Hepatocyte (in vitro differentiated cells): ENCODE data around the gene CCM2. TPM values are rescaled to one million over a fixed set of nuclear protein-coding genes. Genes with fewer than 3 reads are reported as not detected.

ENCODE experiments used
- DNase-seq: peaks from one replicate; pipeline ENCODE4 v3.0.0-alpha.2; 2016; ENCODE audit warnings: low spot score
- H2AFZ ChIP-seq: fragments of 200-600 bp; sonication (generic); 2 replicates; pipeline ENCODE4 v1.6.0; 2016; ENCODE audit warnings: antibody characterized with exemption, mild to moderate bottlenecking
- H3K27ac ChIP-seq: fragments of 200-600 bp; sonication (generic); 2 replicates; pipeline ENCODE4 v1.5.1; 2016; ENCODE audit warnings: mild to moderate bottlenecking
- H3K27me3 ChIP-seq: fragments of 200-600 bp; sonication (generic); 2 replicates; pipeline ENCODE4 v1.6.1; 2016
- H3K36me3 ChIP-seq: fragments of 200-600 bp; sonication (generic); replicated peaks from 2 replicates; pipeline ENCODE4 v1.5.1; 2016; ENCODE audit warnings: low read depth; ENCODE audit not compliant: insufficient read depth
- H3K4me1 ChIP-seq: fragments of 200-600 bp; sonication (generic); 2 replicates; pipeline ENCODE4 v1.5.1; 2016; ENCODE audit warnings: mild to moderate bottlenecking, moderate library complexity; ENCODE audit not compliant: insufficient read depth
- H3K4me2 ChIP-seq: fragments of 200-600 bp; sonication (generic); 2 replicates; pipeline ENCODE4 v1.6.0; 2016
- H3K4me3 ChIP-seq: fragments of 200-600 bp; sonication (generic); 2 replicates; pipeline ENCODE4 v1.5.1; 2016; ENCODE audit warnings: mild to moderate bottlenecking
- H3K79me2 ChIP-seq: fragments of 200-600 bp; sonication (generic); 2 replicates; pipeline ENCODE4 v1.6.0; 2017; ENCODE audit warnings: mild to moderate bottlenecking
- H3K9me2 ChIP-seq: fragments of 200-600 bp; sonication (generic); replicated peaks from 2 replicates; pipeline ENCODE4 v1.6.0; 2017; ENCODE audit warnings: mild to moderate bottlenecking; ENCODE audit not compliant: insufficient read depth
- H3K9me3 ChIP-seq: fragments of 200-600 bp; sonication (generic); 2 replicates; pipeline ENCODE4 v1.5.1; 2016; ENCODE audit warnings: low read depth, mild to moderate bottlenecking
- H4K20me1 ChIP-seq: fragments of 200-600 bp; sonication (generic); 2 replicates; pipeline ENCODE4 v1.6.0; 2016; ENCODE audit warnings: mild to moderate bottlenecking; ENCODE audit not compliant: insufficient read depth, poor library complexity, severe bottlenecking
- EZH2 ChIP-seq: fragments of 200-600 bp; sonication (generic); IDR thresholded peaks from 2 replicates; pipeline ENCODE4 v1.6.1; 2016; ENCODE audit warnings: antibody characterized with exemption, mild to moderate bottlenecking, borderline replicate concordance
- EZH2phosphoT487 ChIP-seq: fragments of 200-600 bp; sonication (generic); IDR thresholded peaks from one replicate; pipeline ENCODE4 v1.6.1; 2018; ENCODE audit warnings: antibody characterized with exemption, mild to moderate bottlenecking, low read depth, moderate library complexity; ENCODE audit not compliant: unreplicated experiment, severe bottlenecking
- whole genome bisulfite sequencing: methylation state at CpG from one replicate; pipeline ENCODE4 v1.1.6; 2016; ENCODE audit warnings: low lambda C conversion rate; ENCODE audit errors: missing lambda C conversion rate; 5-methylcytosine and 5-hydroxymethylcytosine counted together
- polyA plus RNA-seq: library from polyadenylated mRNA; unstranded; fragments of >200 nt; fragmentation: Nextera tagmentation; extraction: Ambion mirVana; gene quantifications from 2 replicates; pipeline ENCODE4 v1.2.1, GENCODE V29; 2016
- total RNA-seq: library from RNA; depleted of rRNA; stranded (reverse); fragments of >200 nt; gene quantifications from 2 replicates; pipeline ENCODE4 v1.2.3, GENCODE V29; 2014
- TF ChIP-seq, protein P1 (sequence below): fragments of 200-600 bp; sonication (generic); IDR thresholded peaks from 2 replicates; pipeline ENCODE4 v1.5.1; 2016; ENCODE audit warnings: antibody characterized with exemption, mild to moderate bottlenecking; ENCODE audit not compliant: poor library complexity

CCM2 gene
- total and polyA plus RNA-seq, 2 experiments from 2014 or later: 32.2 to 57.1 TPM

DNA sequence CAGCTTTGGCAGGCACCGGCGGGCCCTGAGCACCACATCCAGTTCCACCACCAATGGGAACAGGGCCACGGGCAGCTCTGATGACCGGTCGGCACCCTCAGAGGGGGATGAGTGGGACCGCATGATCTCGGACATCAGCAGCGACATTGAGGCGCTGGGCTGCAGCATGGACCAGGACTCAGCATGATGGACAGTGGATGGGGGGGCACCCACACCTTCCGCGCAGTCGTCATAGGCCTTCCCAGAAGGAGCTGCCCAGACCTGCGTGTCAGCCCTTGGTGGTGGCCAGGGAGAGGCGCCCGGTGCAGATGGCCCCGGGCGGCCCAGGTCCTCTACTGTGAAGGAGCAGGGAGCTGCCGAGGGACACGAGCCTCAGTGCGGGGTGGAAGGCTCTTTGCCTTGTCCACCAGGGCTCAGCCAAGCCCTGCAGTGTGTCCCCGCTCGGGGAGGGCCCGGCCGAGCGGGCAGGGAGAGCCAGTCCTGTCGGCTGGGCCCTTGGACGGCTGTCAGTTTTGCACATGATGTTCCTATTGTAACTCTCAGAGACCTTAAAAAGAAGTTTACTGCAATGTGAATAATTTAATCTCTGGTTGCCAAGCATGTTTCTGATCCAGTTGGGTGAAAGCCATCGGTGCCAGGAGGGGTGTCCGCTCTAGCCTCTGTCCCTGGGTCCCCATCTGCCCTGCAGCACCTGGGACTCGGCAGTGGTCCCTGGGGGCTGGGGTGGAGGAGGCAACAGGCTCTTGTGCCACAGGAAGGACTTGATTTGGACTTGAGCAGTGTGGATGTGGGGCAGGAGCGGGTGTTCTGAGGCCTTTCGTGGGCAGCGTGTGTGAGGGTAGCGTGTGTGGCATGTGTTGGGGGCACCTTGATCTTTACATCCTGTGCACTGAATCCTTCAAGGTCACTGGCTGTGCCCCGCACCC, 76.1 kb downstream of the CCM2 start:
- H3K9me3 ChIP-seq: no peaks in the 10 kb centered on the region
- H2AFZ ChIP-seq: no peak overlapping the region
- no peaks in the 10 kb centered on the region for H3K36me3 ChIP-seq
- H3K27ac ChIP-seq: no peak overlapping the region
- no peaks in the 10 kb centered on the region for H3K9me2 ChIP-seq
- DNase-seq: no peak
- no peaks in the 10 kb centered on the region for H3K4me1 ChIP-seq
- no peaks in the 10 kb centered on the region for H3K27me3 ChIP-seq
- H4K20me1 ChIP-seq: no peaks in the 10 kb centered on the region
- 98% methylated on average over 32 of the region's 35 CpGs for WGBS
- H3K4me3 ChIP-seq: no peak overlapping the region
- H3K79me2 ChIP-seq: no peaks in the 10 kb centered on the region
- TF ChIP-seq, protein P1, sequence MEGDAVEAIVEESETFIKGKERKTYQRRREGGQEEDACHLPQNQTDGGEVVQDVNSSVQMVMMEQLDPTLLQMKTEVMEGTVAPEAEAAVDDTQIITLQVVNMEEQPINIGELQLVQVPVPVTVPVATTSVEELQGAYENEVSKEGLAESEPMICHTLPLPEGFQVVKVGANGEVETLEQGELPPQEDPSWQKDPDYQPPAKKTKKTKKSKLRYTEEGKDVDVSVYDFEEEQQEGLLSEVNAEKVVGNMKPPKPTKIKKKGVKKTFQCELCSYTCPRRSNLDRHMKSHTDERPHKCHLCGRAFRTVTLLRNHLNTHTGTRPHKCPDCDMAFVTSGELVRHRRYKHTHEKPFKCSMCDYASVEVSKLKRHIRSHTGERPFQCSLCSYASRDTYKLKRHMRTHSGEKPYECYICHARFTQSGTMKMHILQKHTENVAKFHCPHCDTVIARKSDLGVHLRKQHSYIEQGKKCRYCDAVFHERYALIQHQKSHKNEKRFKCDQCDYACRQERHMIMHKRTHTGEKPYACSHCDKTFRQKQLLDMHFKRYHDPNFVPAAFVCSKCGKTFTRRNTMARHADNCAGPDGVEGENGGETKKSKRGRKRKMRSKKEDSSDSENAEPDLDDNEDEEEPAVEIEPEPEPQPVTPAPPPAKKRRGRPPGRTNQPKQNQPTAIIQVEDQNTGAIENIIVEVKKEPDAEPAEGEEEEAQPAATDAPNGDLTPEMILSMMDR: no peak
- TF ChIP-seq EZH2phosphoT487 (no peak), EZH2 (no peak)
- no peak overlapping the region for H3K4me2 ChIP-seq

DNA sequence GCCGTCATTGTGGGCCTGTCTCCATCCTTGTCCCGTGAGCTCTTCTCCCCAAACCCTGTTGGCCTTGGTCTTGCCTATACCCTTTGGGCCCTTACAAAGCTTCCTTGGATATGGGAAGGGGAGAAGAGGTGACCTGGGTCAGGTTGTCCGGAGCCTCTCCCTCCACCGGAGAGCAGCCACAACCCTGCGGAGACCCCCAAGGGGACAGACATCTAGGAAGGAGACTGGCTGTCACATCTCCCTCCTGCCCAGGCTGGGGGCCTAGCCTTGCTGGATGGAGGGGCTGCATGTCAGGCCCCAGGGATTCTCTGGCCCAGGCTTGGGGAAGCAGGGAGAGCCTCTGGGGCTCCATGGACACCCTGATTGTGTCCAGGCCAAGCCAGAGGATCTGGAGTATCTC, 76.9 kb downstream of the CCM2 start:
- Histone ChIP-seq H3K4me1 (no peaks in the 10 kb centered on the region), H3K4me3 (no peak overlapping the region), H2AFZ (no peak overlapping the region), H3K9me3 (no peaks in the 10 kb centered on the region), H4K20me1 (no peaks in the 10 kb centered on the region), H3K36me3 (no peaks in the 10 kb centered on the region), H3K4me2 (no peak overlapping the region), H3K9me2 (no peaks in the 10 kb centered on the region), H3K79me2 (no peaks in the 10 kb centered on the region), H3K27ac (no peak overlapping the region), H3K27me3 (no peaks in the 10 kb centered on the region)
- no peak for DNase-seq
- no peak for TF ChIP-seq EZH2
- no peak for TF ChIP-seq EZH2phosphoT487
- TF ChIP-seq, protein P1: no peak
- WGBS: 93% methylated on average over 5 of the region's 5 CpGs

DNA sequence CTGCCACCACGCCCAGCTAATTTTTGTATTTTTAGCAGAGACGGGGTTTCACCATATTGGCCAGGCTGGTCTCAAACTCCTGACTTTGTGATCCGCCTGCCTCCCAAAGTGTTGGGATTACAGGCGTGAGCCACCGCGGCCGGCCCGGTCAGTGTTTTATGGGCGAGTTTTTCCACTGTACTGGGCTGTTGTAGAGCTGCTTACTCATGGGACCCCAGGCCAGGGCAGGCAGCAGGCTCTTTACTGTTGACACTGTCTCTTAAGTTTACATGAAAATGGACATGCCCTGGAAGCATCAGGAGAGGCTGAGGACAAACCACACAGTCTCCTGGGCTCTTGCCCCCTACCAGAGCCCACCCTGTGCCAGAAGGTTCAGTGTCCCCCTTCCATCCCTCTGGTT, 77.6 kb downstream of the CCM2 start:
- Histone ChIP-seq H3K9me3 (no peaks in the 10 kb centered on the region), H4K20me1 (no peaks in the 10 kb centered on the region), H2AFZ (no peak overlapping the region), H3K4me2 (no peak overlapping the region), H3K79me2 (no peaks in the 10 kb centered on the region), H3K4me1 (no peaks in the 10 kb centered on the region), H3K4me3 (no peak overlapping the region), H3K9me2 (no peaks in the 10 kb centered on the region), H3K36me3 (no peaks in the 10 kb centered on the region), H3K27ac (no peak overlapping the region), H3K27me3 (no peaks in the 10 kb centered on the region)
- DNase-seq: no peak
- WGBS: 97% methylated on average over 7 of the region's 9 CpGs
- TF ChIP-seq, protein P1: no peak
- TF ChIP-seq EZH2: no peak
- TF ChIP-seq EZH2phosphoT487: no peak
